ENCODE measurements around the gene DAW1.

DAW1 gene

GRCh38 chr2:227862227-227862740 lies 9.1 kb upstream of the DAW1 start:
- DNase-seq (ENCODE audit: low read depth), result no peak

- no peak for DNase-seq (ENCODE audit: low read depth)
Measured at GRCh38 chr2:227862741-227863588, 8.5 kb upstream of the DAW1 start.

GRCh38 chr2:227864161-227864756 lies 7.2 kb upstream of the DAW1 start:
- DNase-seq (ENCODE audit: low read depth), result no peak

- no peak for DNase-seq (ENCODE audit: low read depth)
Measured at GRCh38 chr2:227865291-227865690, 6.1 kb upstream of the DAW1 start.

- DNase-seq (ENCODE audit: low read depth), result no peak
Measured at GRCh38 chr2:227867386-227867785, 4.0 kb upstream of the DAW1 start.

- DNase-seq (ENCODE audit: low read depth), result no peak
Measured at GRCh38 chr2:227870710-227871374, 589 bp upstream of the DAW1 start.

- no peak for DNase-seq (ENCODE audit: low read depth)
Measured at GRCh38 chr2:227872676-227873075, 1.2 kb downstream of the DAW1 start.

GRCh38 chr2:227876300-227876801 lies 4.9 kb downstream of the DAW1 start:
- no peak for DNase-seq (ENCODE audit: low read depth)

GRCh38 chr2:227877421-227878310 lies 6.2 kb downstream of the DAW1 start:
- DNase-seq (ENCODE audit: low read depth), result no peak

GRCh38 chr2:227880460-227880859 lies 9.0 kb downstream of the DAW1 start:
- no peak for DNase-seq (ENCODE audit: low read depth)

GRCh38 chr2:227881866-227882517 lies 10.6 kb downstream of the DAW1 start:
- no peak for DNase-seq (ENCODE audit: low read depth)

- DNase-seq (ENCODE audit: low read depth), result peak; percentile 21
Measured at GRCh38 chr2:227884511-227884947, 13.1 kb downstream of the DAW1 start.

- no peak for DNase-seq (ENCODE audit: low read depth)
Measured at GRCh38 chr2:227886149-227886548, 14.7 kb downstream of the DAW1 start.

- DNase-seq (ENCODE audit: low read depth), result no peak
Measured at GRCh38 chr2:227888289-227888688, 16.9 kb downstream of the DAW1 start.

- no peak for DNase-seq (ENCODE audit: low read depth)
Measured at GRCh38 chr2:227889336-227889735, 17.9 kb downstream of the DAW1 start.

GRCh38 chr2:227890495-227891079 lies 19.2 kb downstream of the DAW1 start:
- no peak for DNase-seq (ENCODE audit: low read depth)

- DNase-seq (ENCODE audit: low read depth), result no peak
Measured at GRCh38 chr2:227891673-227892072, 20.2 kb downstream of the DAW1 start.

GRCh38 chr2:227903381-227903780 lies 31.9 kb downstream of the DAW1 start:
- DNase-seq (ENCODE audit: low read depth), result no peak

GRCh38 chr2:227906991-227907390 lies 35.6 kb downstream of the DAW1 start:
- DNase-seq (ENCODE audit: low read depth), result no peak

GRCh38 chr2:227908266-227909054 lies 37.0 kb downstream of the DAW1 start:
- no peak for DNase-seq (ENCODE audit: low read depth)
